H1 (cell line): ENCODE data around the gene SHOX.

Source experiments
- ATF3 ChIP-seq: IDR thresholded peaks from 2 replicates; pipeline ENCODE4 v1.6.1; 2011; ENCODE audit warnings: low read depth, mild to moderate bottlenecking, low read length; ENCODE audit not compliant: insufficient read depth
- BRCA1 ChIP-seq: IDR thresholded peaks from 2 replicates; pipeline ENCODE4 v1.6.1; 2012; ENCODE audit warnings: low read depth, low read length, improper control_type of control experiment
- CBX5 ChIP-seq: fragments of 300-800, 300-1000 bp; sonication (generic); IDR thresholded peaks from 2 replicates; pipeline ENCODE4 v1.7.1; 2016; ENCODE audit warnings: antibody characterized with exemption, low read length, low read depth
- CTCF ChIP-seq, 3 experiments: IDR thresholded peaks; 1 replicate in 2 of 3; 2 replicates in 1 of 3; pipeline versions ENCODE4 v1.5.1 to v1.6.1; 2011; ENCODE audit warnings: low read length in 3 of 3, mild to moderate bottlenecking in 3 of 3, inconsistent platforms in 2 of 3, low read depth in 1 of 3, moderate library complexity in 1 of 3; ENCODE audit not compliant: insufficient read depth in 1 of 3; ENCODE audit errors: control extremely low read depth in 1 of 3
- EP300 ChIP-seq, 2 experiments: IDR thresholded peaks; 1 replicate in 1 of 2; 2 replicates in 1 of 2; pipeline ENCODE4 v1.6.1; 2011 to 2012; ENCODE audit warnings: low read depth in 2 of 2, low read length in 2 of 2, mild to moderate bottlenecking in 2 of 2, borderline replicate concordance in 1 of 2, inconsistent platforms in 1 of 2, moderate library complexity in 1 of 2
- GTF2F1 ChIP-seq: IDR thresholded peaks from 2 replicates; pipeline ENCODE4 v1.6.1; 2012; ENCODE audit warnings: low read depth, low read length, improper control_type of control experiment, borderline replicate concordance
- HDAC2 ChIP-seq, 2 experiments: fragments of 300-600 bp in 1 of 2; sonication (generic) in 1 of 2; IDR thresholded peaks; 2 replicates each; pipeline ENCODE4 v1.6.1; 2011 to 2012; ENCODE audit warnings: low read depth in 2 of 2, low read length in 2 of 2, mild to moderate bottlenecking in 2 of 2, moderate library complexity in 2 of 2, borderline replicate concordance in 1 of 2, inconsistent platforms in 1 of 2
- JUN ChIP-seq: IDR thresholded peaks from 2 replicates; pipeline ENCODE4 v1.6.1; 2011; ENCODE audit warnings: low read depth, mild to moderate bottlenecking, improper control_type of control experiment, low read length
- POU5F1 ChIP-seq: IDR thresholded peaks from 2 replicates; pipeline ENCODE4 v1.6.1; 2011; ENCODE audit warnings: low read depth, mild to moderate bottlenecking, low read length, moderate library complexity
- RAD21 ChIP-seq, 2 experiments: IDR thresholded peaks in 1 of 2; conservative IDR thresholded peaks in 1 of 2; 2 replicates each; pipeline ENCODE4 v1.6.1; 2011; ENCODE audit warnings: low read depth in 2 of 2, low read length in 2 of 2, improper control_type of control experiment in 1 of 2, inconsistent platforms in 1 of 2, mild to moderate bottlenecking in 1 of 2, moderate library complexity in 1 of 2
- RBBP5 ChIP-seq: IDR thresholded peaks from 2 replicates; pipeline ENCODE4 v1.7.1; 2012; ENCODE audit warnings: low read depth, mild to moderate bottlenecking, inconsistent platforms, low read length, moderate library complexity, borderline replicate concordance
- SUZ12 ChIP-seq: fragments of 200-600 bp; sonication (generic); IDR thresholded peaks from 2 replicates; pipeline ENCODE4 v1.6.1; 2012; ENCODE audit warnings: mild to moderate bottlenecking, inconsistent platforms, low read length, moderate library complexity, mixed read lengths

DNA sequence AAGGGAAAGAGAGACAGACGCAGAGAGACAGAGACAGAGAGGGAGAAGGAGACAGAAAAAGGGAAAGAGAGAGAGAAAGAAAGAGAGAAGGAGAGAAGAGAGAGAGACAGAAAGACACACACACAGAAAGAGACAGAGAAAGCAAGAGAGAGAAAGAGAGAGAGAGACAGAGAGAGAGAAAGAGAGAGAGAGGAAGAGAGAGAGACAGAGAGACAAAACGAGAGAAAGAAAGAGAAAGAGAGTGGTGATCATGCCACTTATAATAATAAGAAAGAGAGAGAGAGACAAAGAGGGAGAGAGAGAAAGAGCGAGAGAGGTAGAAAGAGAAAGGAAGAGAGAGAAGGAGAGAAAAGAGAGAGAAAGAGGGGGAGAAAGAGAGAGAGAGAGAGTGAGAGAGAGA lies 51.4 kb downstream of the SHOX start:
- TF ChIP-seq BRCA1: no peak
- no peak for TF ChIP-seq CTCF (IDR thresholded peaks at IDR 0.05; ENCODE audit: control extremely low read depth in 1 of 3, insufficient read depth in 1 of 3, low read depth in 1 of 3, low read length in 3 of 3)
- no peak for TF ChIP-seq RBBP5
- TF ChIP-seq CBX5: no peak
- no peak for TF ChIP-seq POU5F1
- TF ChIP-seq RAD21 (IDR thresholded peaks at IDR 0.05 in 1 of 2, conservative IDR thresholded peaks at IDR 0.05 in 1 of 2; ENCODE audit: low read depth in 2 of 2, low read length in 2 of 2): no peak
- no peak for TF ChIP-seq EP300 (IDR thresholded peaks at IDR 0.05; ENCODE audit: borderline replicate concordance in 1 of 2, low read depth in 2 of 2, low read length in 2 of 2)
- TF ChIP-seq JUN: no peak
- TF ChIP-seq HDAC2 (IDR thresholded peaks at IDR 0.05; ENCODE audit: borderline replicate concordance in 1 of 2, low read depth in 2 of 2, low read length in 2 of 2): no peak
- no peak for TF ChIP-seq SUZ12
- TF ChIP-seq GTF2F1: no peak
- no peak for TF ChIP-seq ATF3
